HEK293T (cell line): ENCODE results near the gene THOC3.

ENCODE experiments used
- BHLHE40 ChIP-seq: fragments of 450-650 bp; IDR thresholded peaks from 2 replicates; pipeline ENCODE4 v1.6.1; 2016; ENCODE audit warnings: mild to moderate bottlenecking, moderate library complexity, borderline replicate concordance
- HDGF ChIP-seq: fragments of 450-650 bp; IDR thresholded peaks from 2 replicates; pipeline ENCODE4 v1.6.1; 2017; ENCODE audit warnings: antibody characterized with exemption, borderline replicate concordance
- SUZ12 ChIP-seq: fragments of 450-650 bp; IDR thresholded peaks from 2 replicates; pipeline ENCODE4 v1.6.1; 2016; ENCODE audit warnings: mild to moderate bottlenecking

DNA sequence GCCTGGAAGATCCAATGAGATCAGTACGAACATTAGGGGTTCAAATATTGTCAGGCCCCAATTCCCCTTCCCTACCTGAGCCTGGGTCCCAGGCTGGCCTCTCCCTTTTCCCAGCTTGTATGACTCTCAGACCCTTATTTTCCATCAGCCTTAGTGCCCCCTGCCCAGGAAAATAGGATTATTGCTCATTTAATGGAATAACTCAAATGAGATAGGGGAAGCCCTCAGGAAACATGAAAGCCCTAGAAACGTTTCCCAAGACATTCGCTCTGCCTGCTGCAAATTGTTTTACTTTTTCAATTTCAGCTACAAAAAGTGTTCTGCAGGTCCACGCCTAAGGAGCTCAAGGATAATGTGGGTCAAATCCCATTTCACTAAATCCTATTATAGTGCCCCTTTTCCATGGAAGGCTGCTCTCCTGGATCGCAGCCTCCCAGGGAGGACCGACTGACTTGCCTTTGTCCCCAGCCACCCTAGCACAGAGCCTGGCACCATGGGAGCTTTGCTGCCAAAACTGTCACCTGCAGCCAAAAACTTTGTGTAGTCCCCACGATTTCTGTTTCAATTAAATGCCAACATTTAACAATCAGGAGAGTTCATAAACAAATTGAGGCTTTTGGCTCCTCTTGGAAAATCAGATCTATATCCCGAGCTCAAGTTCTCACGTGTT is 46.9 kb downstream of the THOC3 start:
- TF ChIP-seq SUZ12 (no peak), HDGF (no peak), BHLHE40 (no peak)
